Esophagus (tissue), 2 donors: ENCODE results near the gene GNAI2. TPM values are rescaled to one million over a fixed set of nuclear protein-coding genes. Genes with fewer than 3 reads are reported as not detected.

Source experiments
- polyA plus RNA-seq, 2 donors: library from polyadenylated mRNA; stranded (reverse); fragments of 200-250 nt; gene quantifications; one replicate each; pipeline ENCODE4 v1.2.3, GENCODE V29; 2013
- donor health status: healthy with polysubstance abuse.
- donor health status: Bipolar disorder and iron deficiency.

Gene GNAI2
- polyA plus RNA-seq, 2 donors: 52.2 to 61.8 TPM

Other genes starting within 250 kb of the GNAI2 start
- 10 to 100 TPM; 62.0 to 97.4 TPM for gene RBM5, start 147.3 kb upstream of the GNAI2 start, polyA plus RNA-seq
- gene SEMA3F, start 80.9 kb upstream of the GNAI2 start, polyA plus RNA-seq: 10 to 100 TPM; 55.4 to 79.6 TPM
- gene GNAT1, start 44.6 kb upstream of the GNAI2 start, polyA plus RNA-seq: under 1 TPM; 0.02 to 0.07 TPM
- gene SLC38A3, start 30.9 kb upstream of the GNAI2 start, polyA plus RNA-seq: under 1 TPM; 0.08 to 0.11 TPM
- gene SEMA3B, start 32.9 kb downstream of the GNAI2 start, polyA plus RNA-seq: 1 to 10 TPM; 5.2 to 7.8 TPM
- gene LSMEM2, start 42.9 kb downstream of the GNAI2 start, polyA plus RNA-seq: under 1 TPM; 0.07 to 0.16 TPM
- 10 to 100 TPM; 65.6 to 69.5 TPM for gene IFRD2, start 56.2 kb downstream of the GNAI2 start, polyA plus RNA-seq
- 1 to 10 TPM; 3.4 to 5.1 TPM for gene HYAL3, start 63.2 kb downstream of the GNAI2 start, polyA plus RNA-seq
- gene NAA80, start 63.2 kb downstream of the GNAI2 start, polyA plus RNA-seq: 10 to 100 TPM in 1 of 2 donors, 1 to 10 TPM in 1; 6.9 to 11.2 TPM
- 1 to 10 TPM; 3.2 to 4.2 TPM for gene HYAL1, start 67.4 kb downstream of the GNAI2 start, polyA plus RNA-seq
- 10 to 100 TPM; 25.6 to 43.1 TPM for gene HYAL2, start 86.5 kb downstream of the GNAI2 start, polyA plus RNA-seq
- 10 to 100 TPM; 14.2 to 34.6 TPM for gene TUSC2, start 92.0 kb downstream of the GNAI2 start, polyA plus RNA-seq
- 10 to 100 TPM; 15.0 to 20.3 TPM for gene RASSF1, start 104.6 kb downstream of the GNAI2 start, polyA plus RNA-seq
- under 1 TPM; 0.29 to 0.35 TPM for gene ZMYND10, start 109.5 kb downstream of the GNAI2 start, polyA plus RNA-seq
- gene NPRL2, start 114.6 kb downstream of the GNAI2 start, polyA plus RNA-seq: 10 to 100 TPM; 14.9 to 16.4 TPM
- gene CYB561D2, start 114.7 kb downstream of the GNAI2 start, polyA plus RNA-seq: 10 to 100 TPM; 12.8 to 21.8 TPM
- 10 to 100 TPM; 16.2 to 23.0 TPM for gene TMEM115, start 123.3 kb downstream of the GNAI2 start, polyA plus RNA-seq